ENCODE results near the gene AGBL4.

GRCh38 chr1:49294539-49294938 lies 729.2 kb downstream of the AGBL4 start:
- TF ChIP-seq POLR2A (IDR thresholded peaks at IDR 0.05) = no peak
- TF ChIP-seq, protein P1, sequence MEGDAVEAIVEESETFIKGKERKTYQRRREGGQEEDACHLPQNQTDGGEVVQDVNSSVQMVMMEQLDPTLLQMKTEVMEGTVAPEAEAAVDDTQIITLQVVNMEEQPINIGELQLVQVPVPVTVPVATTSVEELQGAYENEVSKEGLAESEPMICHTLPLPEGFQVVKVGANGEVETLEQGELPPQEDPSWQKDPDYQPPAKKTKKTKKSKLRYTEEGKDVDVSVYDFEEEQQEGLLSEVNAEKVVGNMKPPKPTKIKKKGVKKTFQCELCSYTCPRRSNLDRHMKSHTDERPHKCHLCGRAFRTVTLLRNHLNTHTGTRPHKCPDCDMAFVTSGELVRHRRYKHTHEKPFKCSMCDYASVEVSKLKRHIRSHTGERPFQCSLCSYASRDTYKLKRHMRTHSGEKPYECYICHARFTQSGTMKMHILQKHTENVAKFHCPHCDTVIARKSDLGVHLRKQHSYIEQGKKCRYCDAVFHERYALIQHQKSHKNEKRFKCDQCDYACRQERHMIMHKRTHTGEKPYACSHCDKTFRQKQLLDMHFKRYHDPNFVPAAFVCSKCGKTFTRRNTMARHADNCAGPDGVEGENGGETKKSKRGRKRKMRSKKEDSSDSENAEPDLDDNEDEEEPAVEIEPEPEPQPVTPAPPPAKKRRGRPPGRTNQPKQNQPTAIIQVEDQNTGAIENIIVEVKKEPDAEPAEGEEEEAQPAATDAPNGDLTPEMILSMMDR (IDR thresholded peaks at IDR 0.05) = no peak

Data from heart left ventricle (tissue), 13 donors.